IMR-90 (cell line): ENCODE measurements around the gene SLC7A6. TPM values are rescaled to one million over a fixed set of nuclear protein-coding genes. Genes with fewer than 3 reads are reported as not detected.

Experiments used
- ATAC-seq: fragments of 200-7000 bp; cut with Tn5 transposase; 2 replicates; pipeline ENCODE4 v1.9.1; 2020; ENCODE audit warnings: low read depth, mild to moderate bottlenecking, moderate library complexity
- BruUV-seq: library from RNA; stranded (reverse); fragments of 400-500 nt; replicated peaks from 2 replicates; lab custom pipeline; 2021; lab: Mats Ljungman, UMichigan
- CTCF ChIA-PET: fragments of 300-600 bp; formaldehyde crosslinking; extraction: SDS; loops from one replicate; lab custom pipeline; 2021; ENCODE audit warnings: antibody characterized with exemption; lab: Yijun Ruan, JAX
- POLR2A ChIA-PET: fragments of 300-600 bp; sonication (Branson Sonifier 250); formaldehyde crosslinking; loops from one replicate; lab custom pipeline; 2022; ENCODE audit warnings: antibody characterized with exemption; ENCODE audit not compliant: unreplicated experiment; lab: Charles Lee
- DNase-seq: peaks from one replicate; pipeline ENCODE4 v3.0.0; 2013
- H2AFZ ChIP-seq: replicated peaks from 2 replicates; pipeline ENCODE3; 2013; ENCODE audit warnings: low read length, mild to moderate bottlenecking; ENCODE audit not compliant: poor library complexity
- H2AK5ac ChIP-seq: 2 replicates; pipeline ENCODE4 v1.6.1; 2013; ENCODE audit warnings: low read depth, low read length, inconsistent platforms
- H2AK9ac ChIP-seq: replicated peaks from 2 replicates; pipeline ENCODE3; 2013; ENCODE audit warnings: mild to moderate bottlenecking, low read depth, low read length, moderate library complexity; ENCODE audit not compliant: poor library complexity
- H2BK120ac ChIP-seq: 2 replicates; pipeline ENCODE4 v1.6.1; 2013; ENCODE audit warnings: low read depth, low read length, inconsistent platforms
- H2BK15ac ChIP-seq: 3 replicates; pipeline ENCODE4 v1.6.1; 2013; ENCODE audit warnings: low read depth, low read length, inconsistent platforms
- H2BK20ac ChIP-seq: 2 replicates; pipeline ENCODE4 v1.6.1; 2013; ENCODE audit warnings: low read depth, mild to moderate bottlenecking, inconsistent platforms, low read length, moderate library complexity
- H2BK5ac ChIP-seq: 2 replicates; pipeline ENCODE4 v1.6.1; 2013; ENCODE audit warnings: mild to moderate bottlenecking, low read depth, low read length, inconsistent platforms; ENCODE audit not compliant: poor library complexity, severe bottlenecking
- H3K14ac ChIP-seq: replicated peaks from 2 replicates; pipeline ENCODE4 v1.6.1; 2013; ENCODE audit warnings: low read depth, low read length, inconsistent platforms
- H3K18ac ChIP-seq: 2 replicates; pipeline ENCODE4 v1.6.1; 2013; ENCODE audit warnings: low read depth, low read length, control low read depth
- H3K23ac ChIP-seq: 2 replicates; pipeline ENCODE4 v1.6.1; 2013; ENCODE audit warnings: low read depth, low read length, inconsistent platforms
- H3K27ac ChIP-seq: 2 replicates; pipeline ENCODE4 v1.5.1; 2013; ENCODE audit warnings: mild to moderate bottlenecking, control low read depth, low read length; ENCODE audit not compliant: insufficient read depth
- H3K27me3 ChIP-seq: 2 replicates; pipeline ENCODE4 v1.6.1; 2013; ENCODE audit warnings: low read length; ENCODE audit not compliant: control insufficient read depth, insufficient read depth
- H3K36me3 ChIP-seq: 2 replicates; pipeline ENCODE4 v1.6.1; 2013; ENCODE audit warnings: low read length, mixed read lengths; ENCODE audit not compliant: control insufficient read depth, insufficient read depth
- H3K4ac ChIP-seq: 2 replicates; pipeline ENCODE4 v1.6.1; 2013; ENCODE audit warnings: low read depth, low read length, inconsistent platforms
- H3K4me1 ChIP-seq: 2 replicates; pipeline ENCODE4 v1.6.1; 2013; ENCODE audit warnings: low read length, mixed read lengths; ENCODE audit not compliant: control insufficient read depth, insufficient read depth
- H3K4me2 ChIP-seq: 2 replicates; pipeline ENCODE4 v1.6.1; 2013; ENCODE audit warnings: low read depth, mild to moderate bottlenecking, control low read depth, low read length, moderate library complexity
- H3K4me3 ChIP-seq: 2 replicates; pipeline ENCODE4 v1.5.1; 2013; ENCODE audit warnings: low read depth, mild to moderate bottlenecking, control low read depth, low read length, moderate library complexity; ENCODE audit not compliant: insufficient read depth
- H3K56ac ChIP-seq: 2 replicates; pipeline ENCODE4 v1.6.1; 2013; ENCODE audit warnings: low read length, inconsistent platforms; ENCODE audit not compliant: insufficient read depth; ENCODE audit errors: extremely low read depth
- H3K79me1 ChIP-seq, 2 experiments: 2 replicates each; pipeline ENCODE4 v1.6.1; 2013; ENCODE audit warnings: low read length in 2 of 2, inconsistent platforms in 1 of 2, low read depth in 1 of 2
- H3K9ac ChIP-seq: 2 replicates; pipeline ENCODE4 v1.6.1; 2013; ENCODE audit warnings: low read depth, low read length, control low read depth
- H3K9me1 ChIP-seq: 2 replicates; pipeline ENCODE4 v1.6.1; 2013; ENCODE audit warnings: low read length, inconsistent platforms; ENCODE audit not compliant: insufficient read depth
- H3K9me3 ChIP-seq: 2 replicates; pipeline ENCODE4 v1.6.1; 2013; ENCODE audit warnings: low read length; ENCODE audit not compliant: control insufficient read depth, insufficient read depth
- H4K20me1 ChIP-seq: 2 replicates; pipeline ENCODE4 v1.6.1; 2013; ENCODE audit warnings: low read length, inconsistent platforms; ENCODE audit not compliant: insufficient read depth
- H4K5ac ChIP-seq: 2 replicates; pipeline ENCODE4 v1.6.1; 2013; ENCODE audit warnings: mild to moderate bottlenecking, low read depth, low read length, control low read depth
- H4K8ac ChIP-seq, 2 experiments: 2 replicates each; pipeline ENCODE4 v1.6.1; 2013; ENCODE audit warnings: low read depth in 2 of 2, low read length in 2 of 2, control low read depth in 1 of 2, inconsistent platforms in 1 of 2
- H4K91ac ChIP-seq: 2 replicates; pipeline ENCODE4 v1.6.1; 2013; ENCODE audit warnings: low read depth, low read length, inconsistent platforms; ENCODE audit not compliant: insufficient read depth
- BHLHE40 ChIP-seq: fragments of 150-350 bp; IDR thresholded peaks from 2 replicates; pipeline ENCODE4 v1.6.1; 2016; ENCODE audit warnings: mild to moderate bottlenecking, low read depth, low read length
- MXI1 ChIP-seq: IDR thresholded peaks from 2 replicates; pipeline ENCODE4 v1.6.1; 2012; ENCODE audit warnings: low read depth, mild to moderate bottlenecking, low read length, moderate library complexity, borderline replicate concordance
- RFX5 ChIP-seq: IDR thresholded peaks from 2 replicates; pipeline ENCODE4 v1.8.0; 2012; ENCODE audit warnings: low read depth, mild to moderate bottlenecking, low read length, moderate library complexity
- WGBS, 2 experiments: methylation state at CpG; one replicate each; pipeline versions ENCODE4 v1.1.5 to v1.1.7; 2013; ENCODE audit warnings: missing lambda C conversion rate in 2 of 2; ENCODE audit not compliant: insufficient read length in 1 of 2; ENCODE audit errors: extremely low coverage in 2 of 2; 5-methylcytosine and 5-hydroxymethylcytosine counted together
- dilution Hi-C: fragments of 300-500 bp; cut with HindIII; formaldehyde crosslinking; loops from one replicate; pipeline ENCODE4 v1.14.3; 2018; ENCODE audit warnings: low sequenced_read_pairs; ENCODE audit not compliant: unreplicated experiment
- in situ Hi-C: fragments of 300-500 bp; cut with MboI; formaldehyde crosslinking; loops from 3 replicates; pipeline ENCODE4 v1.14.3; 2019; ENCODE audit warnings: low sequenced_read_pairs, inconsistent platforms, mixed read lengths
- intact Hi-C: fragments of 100-400 bp; cut with micrococcal nuclease; formaldehyde crosslinking; loops from 2 replicates; pipeline ENCODE4 v1.10.0; 2022
- polyA plus RNA-seq, 3 experiments: library from polyadenylated mRNA; depleted of rRNA; stranded (reverse); fragments of >200 nt; gene quantifications; 2 replicates each; pipeline ENCODE4 v1.2.3, GENCODE V29; 2012; ENCODE audit warnings: low replicate concordance in 1 of 3
- total RNA-seq: library from RNA; depleted of rRNA; stranded (reverse); fragments of >200 nt; gene quantifications from 2 replicates; pipeline ENCODE4 v1.2.3, GENCODE V29; 2012

SLC7A6 gene
- total and polyA plus RNA-seq, 2 of the 4 experiments (the other 2 are of a cell fraction), result 29.4 to 36.1 TPM

DNA sequence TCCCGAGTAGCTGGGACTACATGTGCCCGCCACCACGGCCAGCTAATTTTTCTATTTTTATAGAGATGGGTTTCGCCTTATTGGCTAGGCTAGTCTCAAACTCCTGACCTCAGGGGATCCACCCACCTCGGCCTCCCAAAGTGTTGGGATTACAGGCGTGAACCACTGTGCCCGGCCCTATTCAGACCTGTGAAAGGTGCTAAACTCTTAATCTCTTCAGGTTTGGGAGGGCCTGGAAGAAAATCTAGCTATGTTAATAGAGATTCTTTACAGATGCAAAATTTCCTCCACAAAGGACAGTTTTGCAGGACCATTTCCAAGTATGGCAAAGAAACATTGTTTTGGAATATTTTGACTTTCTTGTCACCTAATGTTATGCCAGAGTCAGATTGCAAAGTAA lies 22.2 kb upstream of the SLC7A6 start:
- ATAC-seq, result no peak
- no CpG with 5 or more reads among the region's 7 CpGs for WGBS, 2 experiments

More for the DNA sequence above, 22.2 kb upstream of the SLC7A6 start:
- Histone ChIP-seq H3K14ac (no peak overlapping the region), H4K5ac (no peak overlapping the region), H3K4me3 (no peak overlapping the region), H2AFZ (no peak overlapping the region), H3K4me1 (peaks cover 15% of the 10 kb centered on the region), H2BK15ac (no peak overlapping the region), H3K27ac (no peak overlapping the region), H3K27me3 (no peaks in the 10 kb centered on the region), H3K36me3 (no peaks in the 10 kb centered on the region), H3K18ac (no peak overlapping the region), H2BK20ac (no peak overlapping the region), H3K4me2 (no peak overlapping the region), H3K56ac (no peak overlapping the region), H2BK5ac (no peak overlapping the region), H4K8ac (no peak overlapping the region), H3K23ac (no peak overlapping the region), H3K9ac (no peak overlapping the region), H3K79me1 (peaks cover 24 to 32% of the 10 kb centered on the region in 2 experiments), H4K20me1 (no peaks in the 10 kb centered on the region), H2AK5ac (no peak overlapping the region), H2AK9ac (no peak overlapping the region), H2BK120ac (no peak overlapping the region), H3K9me1 (peaks cover 19% of the 10 kb centered on the region), H4K91ac (no peak overlapping the region), H3K9me3 (no peaks in the 10 kb centered on the region), H3K4ac (no peak overlapping the region)
- intact Hi-C loops, result no loop called here
- CTCF ChIA-PET, result no interaction called here
- POLR2A ChIA-PET, result no interaction called here
- in situ Hi-C loops, result no loop called here
- no TSS peak for BruUV-seq
- dilution Hi-C loops, result no loop called here
- no peak for DNase-seq
- TF ChIP-seq RFX5, result no peak
- TF ChIP-seq MXI1, result no peak
- no peak for TF ChIP-seq BHLHE40
